Keratinocyte (primary cell): ENCODE results near the gene CMIP. TPM values are rescaled to one million over a fixed set of nuclear protein-coding genes. Genes with fewer than 3 reads are reported as not detected.
A peak's percentile ranks its signal among the peaks of the same experiment; 100 is the strongest.

Experiments used
- DNase-seq: peaks from one replicate; pipeline ENCODE4 v3.0.0-alpha.2; 2011; ENCODE audit warnings: low read depth, missing footprints, low spot score
- FAIRE-seq: peaks from 2 replicates; lab custom pipeline; 2011; peaks lifted over from hg19 to GRCh38; lab: Jason Lieb, UNC
- H2AFZ ChIP-seq: 2 replicates; pipeline ENCODE4 v1.6.0; 2012; ENCODE audit warnings: low read length, control low read depth, inconsistent platforms; ENCODE audit not compliant: control insufficient read depth
- H3K27ac ChIP-seq: 2 replicates; pipeline ENCODE4 v1.5.1; 2011; ENCODE audit warnings: low read length; ENCODE audit not compliant: control insufficient read depth, insufficient read depth
- H3K27me3 ChIP-seq: 3 replicates; pipeline ENCODE4 v1.6.0; 2011; ENCODE audit warnings: low read length; ENCODE audit not compliant: control insufficient read depth, insufficient read depth; ENCODE audit errors: extremely low read depth
- H3K36me3 ChIP-seq, 2 experiments: 2 replicates in 1 of 2; 3 replicates in 1 of 2; pipeline ENCODE4 v1.5.1; 2011; ENCODE audit warnings: low read length in 2 of 2, mild to moderate bottlenecking in 1 of 2; ENCODE audit not compliant: control insufficient read depth in 2 of 2, insufficient read depth in 2 of 2; ENCODE audit errors: extremely low read depth in 1 of 2
- H3K4me1 ChIP-seq: 3 replicates; pipeline ENCODE4 v1.5.1; 2011; ENCODE audit warnings: low read length; ENCODE audit not compliant: control insufficient read depth, insufficient read depth; ENCODE audit errors: extremely low read depth
- H3K4me2 ChIP-seq: 3 replicates; pipeline ENCODE4 v1.6.0; 2011; ENCODE audit warnings: low read depth, low read length; ENCODE audit not compliant: control insufficient read depth, insufficient read depth; ENCODE audit errors: extremely low read depth
- H3K4me3 ChIP-seq, 3 experiments: fragments of 200-600 bp in 1 of 3; sonication (generic) in 1 of 3; 2 replicates in 2 of 3; 3 replicates in 1 of 3; pipeline ENCODE4 v1.5.1; 2011 to 2016; ENCODE audit warnings: low read length in 3 of 3, mild to moderate bottlenecking in 3 of 3, control low read depth in 2 of 3, inconsistent platforms in 1 of 3, low read depth in 1 of 3, mixed read lengths in 1 of 3, mixed run types in 1 of 3, moderate library complexity in 1 of 3; ENCODE audit not compliant: control insufficient read depth in 2 of 3, insufficient read depth in 2 of 3; ENCODE audit errors: extremely low read depth in 1 of 3
- H3K79me2 ChIP-seq: 2 replicates; pipeline ENCODE4 v1.6.0; 2012; ENCODE audit warnings: low read length; ENCODE audit not compliant: control insufficient read depth, insufficient read depth
- H3K9ac ChIP-seq: 3 replicates; pipeline ENCODE4 v1.6.0; 2011; ENCODE audit warnings: low read length; ENCODE audit not compliant: control insufficient read depth, insufficient read depth; ENCODE audit errors: extremely low read depth
- H3K9me1 ChIP-seq: 3 replicates; pipeline ENCODE4 v1.6.0; 2011; ENCODE audit warnings: low read length; ENCODE audit not compliant: control insufficient read depth, insufficient read depth; ENCODE audit errors: extremely low read depth
- H3K9me3 ChIP-seq: 2 replicates; pipeline ENCODE4 v1.5.1; 2012; ENCODE audit warnings: low read depth, low read length; ENCODE audit not compliant: control insufficient read depth
- H4K20me1 ChIP-seq: 3 replicates; pipeline ENCODE4 v1.6.0; 2011; ENCODE audit warnings: low read length; ENCODE audit not compliant: control insufficient read depth, insufficient read depth; ENCODE audit errors: extremely low read depth
- CTCF ChIP-seq, 3 experiments: IDR thresholded peaks in 1 of 3; conservative IDR thresholded peaks in 1 of 3; optimal IDR thresholded peaks in 1 of 3; 2 replicates in 2 of 3; 3 replicates in 1 of 3; pipeline versions ENCODE3 to v1.5.1; 2011; ENCODE audit warnings: low read length in 3 of 3, mild to moderate bottlenecking in 3 of 3, moderate library complexity in 2 of 3, control low read depth in 1 of 3, inconsistent platforms in 1 of 3; ENCODE audit not compliant: insufficient read depth in 2 of 3; ENCODE audit errors: extremely low read depth in 1 of 3
- EZH2 ChIP-seq: IDR thresholded peaks from one replicate; pipeline ENCODE4 v1.6.1; 2012; ENCODE audit warnings: inconsistent platforms, mild to moderate bottlenecking, low read length, moderate library complexity
- dilution Hi-C: fragments of 300-500 bp; cut with MboI; formaldehyde crosslinking; loops from one replicate; pipeline ENCODE4 v1.7.0; 2020; ENCODE audit warnings: low sequenced_read_pairs; ENCODE audit not compliant: extremely low pct_ligation_motif_present
- polyA plus RNA-seq, 5 experiments: library from polyadenylated mRNA; depleted of rRNA in 3 of 5; stranded (reverse) in 3 of 5; stranded (forward) in 1 of 5; unstranded in 1 of 5; fragments of >200 nt; gene quantifications; 1 replicate in 1 of 5; 2 replicates in 3 of 5; 3 replicates in 1 of 5; pipeline versions ENCODE4 v1.2.1 to v1.2.3, GENCODE V29; 2011 to 2012; ENCODE audit warnings: missing spikeins in 2 of 5, low read depth in 1 of 5, low replicate concordance in 1 of 5

Gene CMIP
- polyA plus RNA-seq, 1 donor (not counting 4 experiments of a cell fraction or from before 2014, with no cell fraction given) = 5.0 TPM

- H3K27ac ChIP-seq = peak overlapping the region; percentile 83
- H3K4me1 ChIP-seq = peaks cover 67% of the 10 kb centered on the region
- H3K36me3 ChIP-seq = peaks cover 6% of the 10 kb centered on the region in 2 experiments
- dilution Hi-C loops = no loop called here
- H3K4me2 ChIP-seq = peak overlapping the region; percentile 55
- H3K9me3 ChIP-seq = no peaks in the 10 kb centered on the region
- peaks cover 5% of the 10 kb centered on the region for H3K9me1 ChIP-seq
- H3K27me3 ChIP-seq = no peaks in the 10 kb centered on the region
- H4K20me1 ChIP-seq = peaks cover 5% of the 10 kb centered on the region
- H3K9ac ChIP-seq = peak overlapping the region; percentile 60
- H3K79me2 ChIP-seq = peaks cover 50% of the 10 kb centered on the region
- peak; percentile 97 for FAIRE-seq
- DNase-seq = peak; percentile 38
- H2AFZ ChIP-seq = no peak overlapping the region
- H3K4me3 ChIP-seq = no peak overlapping the region
- TF ChIP-seq CTCF (optimal IDR thresholded peaks at IDR 0.05 in 1 of 3, IDR thresholded peaks at IDR 0.05 in 1 of 3, conservative IDR thresholded peaks at IDR 0.05 in 1 of 3; ENCODE audit: extremely low read depth in 1 of 3, insufficient read depth in 2 of 3, low read length in 3 of 3) = no peak
- no peak for TF ChIP-seq EZH2
These were observed 160.4 kb downstream of the CMIP start for GRCh38 chr16:81604960-81605383.

DNA sequence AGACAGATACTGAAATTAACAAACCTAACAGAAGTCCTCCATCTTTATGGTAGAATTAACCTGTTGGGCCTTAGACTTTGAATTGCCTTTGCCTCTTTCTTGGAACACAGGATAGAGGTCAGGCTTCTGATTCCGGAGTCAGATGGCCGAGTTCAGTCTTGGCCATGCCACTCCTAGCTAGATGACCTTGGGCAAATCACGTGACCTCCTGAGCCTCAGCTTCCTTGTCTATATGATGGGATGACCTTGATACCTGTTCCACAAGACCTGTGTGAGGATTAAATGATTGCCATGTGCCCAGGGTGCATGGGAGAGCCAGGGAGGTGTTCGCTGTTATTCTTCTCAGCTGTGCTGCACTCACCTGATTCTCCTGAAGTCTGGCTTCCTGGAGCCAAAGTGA is 161.4 kb downstream of the CMIP start:
- TF ChIP-seq EZH2 = no peak
- TF ChIP-seq CTCF (optimal IDR thresholded peaks at IDR 0.05 in 1 of 3, IDR thresholded peaks at IDR 0.05 in 1 of 3, conservative IDR thresholded peaks at IDR 0.05 in 1 of 3; ENCODE audit: extremely low read depth in 1 of 3, insufficient read depth in 2 of 3, low read length in 3 of 3) = no peak
- Histone ChIP-seq H3K9me3 (no peaks in the 10 kb centered on the region), H3K79me2 (peaks cover 59% of the 10 kb centered on the region), H4K20me1 (peaks cover 5% of the 10 kb centered on the region), H3K4me2 (peak overlapping the region; percentile 37), H3K9ac (peak overlapping the region; percentile 11), H3K27me3 (no peaks in the 10 kb centered on the region), H3K27ac (peak overlapping the region; percentile 83), H2AFZ (no peak overlapping the region), H3K36me3 (peaks cover 9 to 10% of the 10 kb centered on the region in 2 experiments), H3K4me3 (no peak overlapping the region), H3K9me1 (peaks cover 5% of the 10 kb centered on the region), H3K4me1 (peaks cover 57% of the 10 kb centered on the region)
- DNase-seq = no peak
- no peak for FAIRE-seq
- dilution Hi-C loops = no loop called here
